SK-N-SH (cell line): ENCODE results near the gene LPIN2. TPM values are rescaled to one million over a fixed set of nuclear protein-coding genes. Genes with fewer than 3 reads are reported as not detected.

Source experiments
- CTCF ChIA-PET: fragments of 300-600, 350-600 bp; formaldehyde crosslinking; extraction: SDS; loops from one replicate; lab custom pipeline; 2021; lab: Yijun Ruan, JAX
- POLR2A ChIA-PET: fragments of 350-600 bp; sonication (Branson Sonifier 250); formaldehyde crosslinking; extraction: SDS; loops from one replicate; lab custom pipeline; 2020; ENCODE audit warnings: antibody characterized with exemption, inconsistent platforms; lab: Yijun Ruan, JAX
- DNase-seq: peaks from one replicate; pipeline ENCODE4 v3.0.0; 2012
- H2AFZ ChIP-seq: fragments of 200-600 bp; sonication (generic); 2 replicates; pipeline ENCODE4 v1.8.1; 2016; ENCODE audit warnings: antibody characterized with exemption, mild to moderate bottlenecking, low read depth
- H3F3A ChIP-seq: fragments of 200-600 bp; sonication (generic); replicated peaks from 2 replicates; pipeline ENCODE3; 2016; ENCODE audit warnings: antibody characterized with exemption, mild to moderate bottlenecking; ENCODE audit not compliant: insufficient read depth
- H3K27ac ChIP-seq, 2 experiments: fragments of 200-500 bp in 1 of 2; fragments of 200-600 bp in 1 of 2; sonication (Bioruptor generic) in 1 of 2; sonication (generic), shearing (Covaris generic) in 1 of 2; 2 replicates each; pipeline versions ENCODE4 v1.5.1 to v1.6.1; 2014 to 2016; ENCODE audit warnings: low read depth in 2 of 2, inconsistent platforms in 1 of 2, low read length in 1 of 2, mild to moderate bottlenecking in 1 of 2, mixed read lengths in 1 of 2
- H3K27me3 ChIP-seq: fragments of 200-600 bp; sonication (generic), shearing (Covaris generic); 2 replicates; pipeline ENCODE4 v1.6.1; 2016; ENCODE audit warnings: mixed run types; ENCODE audit not compliant: insufficient read depth
- H3K36me3 ChIP-seq, 2 experiments: fragments of 200-500 bp in 1 of 2; fragments of 200-600 bp in 1 of 2; sonication (Bioruptor generic) in 1 of 2; sonication (generic) in 1 of 2; replicated peaks in 1 of 2; 2 replicates each; pipeline versions ENCODE3 to v1.5.1; 2014 to 2016; ENCODE audit warnings: low read length in 1 of 2, mild to moderate bottlenecking in 1 of 2; ENCODE audit not compliant: insufficient read depth in 2 of 2, control insufficient read depth in 1 of 2
- H3K4me1 ChIP-seq, 2 experiments: fragments of 200-500 bp in 1 of 2; fragments of 200-600 bp in 1 of 2; sonication (Bioruptor generic) in 1 of 2; sonication (generic), shearing (Covaris generic) in 1 of 2; 2 replicates each; pipeline versions ENCODE4 v1.5.1 to v1.6.1; 2014 to 2016; ENCODE audit warnings: low read depth in 1 of 2, low read length in 1 of 2, mixed run types in 1 of 2; ENCODE audit not compliant: insufficient read depth in 2 of 2, control insufficient read depth in 1 of 2
- H3K4me2 ChIP-seq: fragments of 200-600 bp; sonication (generic), shearing (Covaris generic); 2 replicates; pipeline ENCODE4 v1.6.1; 2017; ENCODE audit warnings: mixed run types
- H3K4me3 ChIP-seq, 2 experiments: fragments of 200-500 bp in 1 of 2; fragments of 200-600 bp in 1 of 2; sonication (Bioruptor generic) in 1 of 2; sonication (generic), shearing (Covaris generic) in 1 of 2; 2 replicates each; pipeline versions ENCODE4 v1.5.1 to v1.8.1; 2014 to 2016; ENCODE audit warnings: low read depth in 2 of 2, inconsistent platforms in 1 of 2, low read length in 1 of 2, mild to moderate bottlenecking in 1 of 2, mixed read lengths in 1 of 2, moderate library complexity in 1 of 2
- H3K79me2 ChIP-seq: fragments of 200-600 bp; sonication (generic); 2 replicates; pipeline ENCODE4 v1.8.1; 2017; ENCODE audit warnings: mild to moderate bottlenecking; ENCODE audit not compliant: insufficient read depth
- H3K9ac ChIP-seq: fragments of 200-600 bp; sonication (generic); 2 replicates; pipeline ENCODE4 v1.6.1; 2017; ENCODE audit warnings: mixed run types
- H3K9me2 ChIP-seq: fragments of 200-600 bp; sonication (generic); 2 replicates; pipeline ENCODE4 v1.6.1; 2017; ENCODE audit warnings: mixed run types
- H3K9me3 ChIP-seq: fragments of 200-600 bp; sonication (generic); 2 replicates; pipeline ENCODE4 v1.6.1; 2017; ENCODE audit warnings: mixed run types, mild to moderate bottlenecking, moderate library complexity
- H4K20me1 ChIP-seq: fragments of 200-600 bp; sonication (generic); 2 replicates; pipeline ENCODE4 v1.6.1; 2017; ENCODE audit warnings: mild to moderate bottlenecking, mixed run types; ENCODE audit not compliant: insufficient read depth
- CHD2 ChIP-seq: fragments of 150-350 bp; IDR thresholded peaks from 2 replicates; pipeline ENCODE4 v1.6.1; 2018; ENCODE audit warnings: low read length; ENCODE audit not compliant: partially characterized antibody
- ELF1 ChIP-seq: IDR thresholded peaks from 2 replicates; pipeline ENCODE4 v1.4.0; 2012
- EP300 ChIP-seq, 2 experiments: IDR thresholded peaks; 2 replicates each; pipeline versions ENCODE4 v1.4.0 to v1.6.1; 2012; ENCODE audit warnings: borderline replicate concordance in 1 of 2, low read depth in 1 of 2, low read length in 1 of 2
- EZH2phosphoT487 ChIP-seq: fragments of 200-600 bp; sonication (generic); IDR thresholded peaks from 2 replicates; pipeline ENCODE4 v1.6.1; 2017; ENCODE audit warnings: low read depth, mixed run types, mild to moderate bottlenecking, antibody characterized with exemption, moderate library complexity, borderline replicate concordance
- FOSL2 ChIP-seq: IDR thresholded peaks from 2 replicates; pipeline ENCODE4 v1.4.0; 2012; ENCODE audit warnings: low read depth, mild to moderate bottlenecking, moderate library complexity, borderline replicate concordance
- FOXJ3 ChIP-seq: sonication (generic); formaldehyde crosslinking; IDR thresholded peaks from 2 replicates; pipeline ENCODE4 v1.5.1; 2020; ENCODE audit warnings: mild to moderate bottlenecking, missing genetic modification reagents
- FOXM1 ChIP-seq: IDR thresholded peaks from 2 replicates; pipeline ENCODE4 v1.4.0; 2012; ENCODE audit warnings: low read depth, mild to moderate bottlenecking
- GABPA ChIP-seq: IDR thresholded peaks from 2 replicates; pipeline ENCODE4 v1.4.0; 2012; ENCODE audit warnings: low read depth, mild to moderate bottlenecking
- JUND ChIP-seq: IDR thresholded peaks from 2 replicates; pipeline ENCODE4 v1.4.0; 2012
- NFIC ChIP-seq: IDR thresholded peaks from 2 replicates; pipeline ENCODE4 v1.4.0; 2012; ENCODE audit warnings: borderline replicate concordance
- SIN3A ChIP-seq: IDR thresholded peaks from 2 replicates; pipeline ENCODE4 v1.6.1; 2012; ENCODE audit warnings: low read depth, mild to moderate bottlenecking, low read length, moderate library complexity, borderline replicate concordance
- SMC3 ChIP-seq: IDR thresholded peaks from 2 replicates; pipeline ENCODE4 v1.6.1; 2012; ENCODE audit warnings: low read depth, low read length, improper control_type of control experiment
- WGBS: methylation state at CpG from one replicate; pipeline ENCODE4 v1.1.6; 2017; ENCODE audit warnings: low lambda C conversion rate; 5-methylcytosine and 5-hydroxymethylcytosine counted together
- polyA plus RNA-seq, 3 experiments: library from polyadenylated mRNA; depleted of rRNA; stranded (reverse); fragments of >200 nt; gene quantifications; 2 replicates each; pipeline ENCODE4 v1.2.3, GENCODE V29; 2012
- TF ChIP-seq, protein P1 (sequence below): IDR thresholded peaks from 2 replicates; pipeline ENCODE4 v1.4.0; 2012; ENCODE audit warnings: low read depth, borderline replicate concordance
- TF ChIP-seq, protein P2 (sequence below): fragments of 200-600 bp; sonication (generic); IDR thresholded peaks from 2 replicates; pipeline ENCODE4 v1.6.1; 2017; ENCODE audit warnings: antibody characterized with exemption, mild to moderate bottlenecking, moderate library complexity

LPIN2 gene
- polyA plus RNA-seq, 1 of the 3 experiments (the other 2 are of a cell fraction): 19.3 TPM

DNA sequence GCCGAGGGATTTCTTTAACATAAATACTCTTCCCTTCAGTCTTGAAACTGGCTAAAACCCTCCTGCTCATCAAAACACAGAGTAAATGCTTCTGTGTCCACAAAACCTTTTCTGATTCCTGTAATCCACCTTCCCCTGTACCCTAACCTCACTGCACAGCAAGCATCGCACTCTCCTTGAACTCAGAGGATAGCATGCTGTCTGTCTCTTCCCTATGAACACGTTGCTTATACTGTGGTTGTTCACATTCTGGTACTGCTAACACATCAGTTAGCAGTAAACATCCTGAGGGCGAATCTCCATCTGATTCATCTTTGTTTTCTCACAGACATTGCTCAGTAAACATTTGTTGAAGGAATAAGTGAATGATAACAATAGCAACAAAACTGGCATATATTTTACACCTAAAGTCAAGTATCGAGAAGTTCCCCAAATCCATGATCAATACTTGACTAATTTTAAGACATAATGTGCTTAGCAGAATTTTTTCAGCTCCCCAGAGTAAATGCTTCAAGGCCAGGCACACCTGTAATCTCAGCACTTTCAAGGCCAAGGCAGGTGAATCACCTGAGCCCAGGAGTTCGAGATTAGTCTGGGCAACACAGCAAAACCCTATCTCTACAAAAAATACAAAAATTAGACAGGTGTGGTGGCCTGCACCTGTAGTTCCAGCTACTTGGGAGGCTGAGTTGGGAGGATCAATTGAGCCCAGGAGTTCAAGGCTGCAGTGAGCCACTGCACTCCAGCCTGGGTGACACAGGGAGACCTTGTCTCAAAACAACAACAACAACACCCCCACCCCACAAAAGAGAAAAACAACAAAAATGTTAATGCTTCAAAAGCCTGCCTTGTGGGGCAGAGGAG lies 45.6 kb upstream of the LPIN2 start:
- Histone ChIP-seq H3K4me2 (no peak overlapping the region), H3K9ac (no peak overlapping the region), H3K27me3 (no peaks in the 10 kb centered on the region), H3F3A (no peaks in the 10 kb centered on the region), H3K9me3 (no peaks in the 10 kb centered on the region), H3K36me3 (no peaks in the 10 kb centered on the region), H2AFZ (no peak overlapping the region), H3K4me1 (no peaks in the 10 kb centered on the region; a peak in 1 of 4 replicates), H3K9me2 (no peaks in the 10 kb centered on the region), H4K20me1 (no peaks in the 10 kb centered on the region), H3K27ac (no peak overlapping the region), H3K79me2 (no peaks in the 10 kb centered on the region), H3K4me3 (no peak overlapping the region)
- no peak for TF ChIP-seq FOSL2
- ChIA-PET CTCF (interaction anchor here (2.3 to 2.4 kb wide), 2 partner anchors 9 to 127 kb away, joined by 6 to 8 read pairs; no protein-coding TSS in a partner anchor), POLR2A (no interaction called here)
- WGBS: 72% methylated on average over 6 of the region's 6 CpGs
- DNase-seq: no peak

DNA sequence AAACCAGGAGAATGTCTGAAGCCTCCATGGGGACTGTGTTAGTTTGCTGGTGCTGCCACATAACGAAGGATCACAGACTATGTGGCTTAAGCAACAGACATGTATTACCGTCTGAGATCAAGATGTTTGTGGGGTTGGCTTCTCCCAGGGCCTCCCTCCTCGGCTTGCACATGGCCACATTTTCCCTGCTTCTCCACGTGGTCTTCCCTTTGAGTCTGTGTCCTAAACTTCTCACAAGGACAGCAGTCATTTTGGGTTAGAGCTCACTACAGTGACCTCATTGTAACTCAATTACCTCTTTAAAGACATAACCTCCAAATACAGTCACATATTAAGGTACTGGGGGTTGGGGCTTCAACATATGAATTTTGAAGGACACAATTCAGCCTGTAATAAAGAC lies 44.6 kb upstream of the LPIN2 start:
- Histone ChIP-seq H3F3A (no peaks in the 10 kb centered on the region), H3K9me2 (no peaks in the 10 kb centered on the region), H3K4me3 (no peak overlapping the region), H3K4me1 (no peaks in the 10 kb centered on the region), H3K4me2 (no peak overlapping the region), H3K79me2 (no peaks in the 10 kb centered on the region), H3K27me3 (no peaks in the 10 kb centered on the region), H2AFZ (no peak overlapping the region), H4K20me1 (no peaks in the 10 kb centered on the region), H3K27ac (no peak overlapping the region), H3K9ac (no peak overlapping the region)
- CTCF ChIA-PET: no interaction called here
- DNase-seq: no peak
- POLR2A ChIA-PET: no interaction called here
- WGBS: 62% methylated on average over 3 of the region's 4 CpGs
- TF ChIP-seq, protein P1, sequence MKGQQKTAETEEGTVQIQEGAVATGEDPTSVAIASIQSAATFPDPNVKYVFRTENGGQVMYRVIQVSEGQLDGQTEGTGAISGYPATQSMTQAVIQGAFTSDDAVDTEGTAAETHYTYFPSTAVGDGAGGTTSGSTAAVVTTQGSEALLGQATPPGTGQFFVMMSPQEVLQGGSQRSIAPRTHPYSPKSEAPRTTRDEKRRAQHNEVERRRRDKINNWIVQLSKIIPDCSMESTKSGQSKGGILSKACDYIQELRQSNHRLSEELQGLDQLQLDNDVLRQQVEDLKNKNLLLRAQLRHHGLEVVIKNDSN: no peak
- TF ChIP-seq GABPA (no peak), EP300 (IDR thresholded peaks at IDR 0.05; ENCODE audit: borderline replicate concordance in 1 of 2, low read depth in 1 of 2, low read length in 1 of 2) (no peak), SMC3 (no peak), JUND (no peak), NFIC (no peak), FOXM1 (no peak)
- TF ChIP-seq, all 33 proteins: peak for 0
- Histone ChIP-seq H3K36me3 (no peaks in the 10 kb centered on the region), H3K9me3 (no peaks in the 10 kb centered on the region)

DNA sequence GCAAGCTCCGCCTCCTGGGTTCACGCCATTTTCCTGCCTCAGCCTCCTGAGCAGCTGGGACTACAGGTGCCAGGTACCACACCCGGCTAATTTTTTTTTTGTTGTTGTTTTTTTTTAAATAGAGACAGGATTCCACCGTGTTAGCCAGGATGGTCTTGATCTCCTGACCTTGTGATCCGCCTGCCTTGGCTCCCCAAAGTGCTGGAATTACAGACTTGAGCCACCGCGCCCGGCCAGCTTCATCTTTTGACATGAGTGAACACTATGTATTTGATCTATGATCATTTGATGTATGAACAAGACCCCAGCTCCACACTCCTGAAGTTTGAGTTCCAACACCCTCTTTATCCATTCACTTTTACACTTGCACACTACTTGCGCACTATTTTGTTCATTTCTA lies 43.4 kb upstream of the LPIN2 start:
- no peak overlapping the region for H3K27ac ChIP-seq

More for the DNA sequence above, 43.4 kb upstream of the LPIN2 start:
- H3K27me3 ChIP-seq: no peaks in the 10 kb centered on the region
- no peak overlapping the region for H2AFZ ChIP-seq
- no peak for DNase-seq
- no peaks in the 10 kb centered on the region for H3F3A ChIP-seq
- no peak overlapping the region for H3K4me2 ChIP-seq
- no peaks in the 10 kb centered on the region for H4K20me1 ChIP-seq
- no peaks in the 10 kb centered on the region for H3K9me2 ChIP-seq
- no peak overlapping the region for H3K4me3 ChIP-seq
- no peaks in the 10 kb centered on the region for H3K79me2 ChIP-seq
- H3K9me3 ChIP-seq: no peaks in the 10 kb centered on the region
- TF ChIP-seq, protein P2, sequence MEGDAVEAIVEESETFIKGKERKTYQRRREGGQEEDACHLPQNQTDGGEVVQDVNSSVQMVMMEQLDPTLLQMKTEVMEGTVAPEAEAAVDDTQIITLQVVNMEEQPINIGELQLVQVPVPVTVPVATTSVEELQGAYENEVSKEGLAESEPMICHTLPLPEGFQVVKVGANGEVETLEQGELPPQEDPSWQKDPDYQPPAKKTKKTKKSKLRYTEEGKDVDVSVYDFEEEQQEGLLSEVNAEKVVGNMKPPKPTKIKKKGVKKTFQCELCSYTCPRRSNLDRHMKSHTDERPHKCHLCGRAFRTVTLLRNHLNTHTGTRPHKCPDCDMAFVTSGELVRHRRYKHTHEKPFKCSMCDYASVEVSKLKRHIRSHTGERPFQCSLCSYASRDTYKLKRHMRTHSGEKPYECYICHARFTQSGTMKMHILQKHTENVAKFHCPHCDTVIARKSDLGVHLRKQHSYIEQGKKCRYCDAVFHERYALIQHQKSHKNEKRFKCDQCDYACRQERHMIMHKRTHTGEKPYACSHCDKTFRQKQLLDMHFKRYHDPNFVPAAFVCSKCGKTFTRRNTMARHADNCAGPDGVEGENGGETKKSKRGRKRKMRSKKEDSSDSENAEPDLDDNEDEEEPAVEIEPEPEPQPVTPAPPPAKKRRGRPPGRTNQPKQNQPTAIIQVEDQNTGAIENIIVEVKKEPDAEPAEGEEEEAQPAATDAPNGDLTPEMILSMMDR: no peak
- TF ChIP-seq FOXJ3 (CRISPR knock-in tag) (no peak), SIN3A (no peak), ELF1 (no peak), CHD2 (no peak), EZH2phosphoT487 (no peak)
- CTCF ChIA-PET: interaction anchor here (1.2 to 1.3 kb wide), 2 partner anchors 104 to 190 kb away, joined by 3 to 5 read pairs; no protein-coding TSS in a partner anchor
- H3K4me1 ChIP-seq: no peaks in the 10 kb centered on the region
- H3K9ac ChIP-seq: no peak overlapping the region
- POLR2A ChIA-PET: no interaction called here
- WGBS: 81% methylated on average over 9 of the region's 9 CpGs
- no peaks in the 10 kb centered on the region for H3K36me3 ChIP-seq
